Central memory CD4-positive, alpha-beta T cell (primary cell): ENCODE data around the gene NBEAL1.
"Not testable (repeated sequence)": the region's sequence is repeated elsewhere in the genome, so short reads cannot be mapped to it uniquely, and the experiment has no call there.

Experiments
- DNase-seq: peaks from one replicate; pipeline ENCODE4 v3.0.0; 2022

NBEAL1 gene

DNA sequence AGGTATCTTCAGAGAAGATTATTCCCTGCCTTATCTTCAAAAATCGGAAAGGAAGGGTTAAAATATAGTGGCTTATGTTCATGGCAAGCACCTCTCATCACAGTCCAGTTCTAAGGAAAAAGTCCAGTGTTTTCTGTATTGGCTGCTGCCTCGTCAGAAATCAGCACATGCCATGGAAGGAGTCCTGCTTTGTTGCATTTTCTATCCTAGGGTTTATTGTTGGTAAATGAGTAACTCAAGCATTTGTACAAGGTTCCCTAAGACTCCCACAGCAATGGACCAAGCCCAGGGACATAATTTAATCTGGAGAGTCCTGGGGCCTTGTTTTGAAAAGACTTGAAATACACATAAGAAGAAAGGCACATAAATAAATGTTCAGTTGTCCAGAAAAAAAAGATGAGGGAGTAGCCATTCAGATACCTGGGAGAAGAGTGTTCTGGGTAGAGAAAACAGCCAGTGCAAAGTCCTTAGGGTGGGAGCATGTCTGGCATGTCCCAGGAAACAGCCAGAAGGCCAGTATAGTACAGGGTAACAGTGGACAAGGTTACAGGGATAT lies 26.4 kb downstream of the NBEAL1 start:
- DNase-seq: no peak

DNA sequence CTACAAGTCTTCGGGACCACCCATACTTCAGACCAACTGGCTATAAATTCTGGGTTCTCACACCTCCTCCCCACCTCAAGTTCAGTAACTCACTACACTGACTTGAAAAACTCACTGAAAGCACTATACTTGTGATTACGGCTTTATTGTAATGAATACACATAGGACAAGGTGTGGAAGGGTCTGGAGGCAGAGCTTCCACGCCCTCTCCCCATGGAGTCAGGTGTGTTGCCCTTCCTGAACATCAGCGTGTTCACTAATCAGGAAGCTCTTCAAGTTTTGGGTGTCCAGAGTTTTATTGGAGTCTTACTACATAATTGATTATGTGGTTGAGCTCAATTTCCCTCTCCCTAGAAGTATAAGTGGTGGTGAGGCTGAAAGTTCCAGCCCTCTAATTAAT lies 27.5 kb downstream of the NBEAL1 start:
- DNase-seq: no peak

DNA sequence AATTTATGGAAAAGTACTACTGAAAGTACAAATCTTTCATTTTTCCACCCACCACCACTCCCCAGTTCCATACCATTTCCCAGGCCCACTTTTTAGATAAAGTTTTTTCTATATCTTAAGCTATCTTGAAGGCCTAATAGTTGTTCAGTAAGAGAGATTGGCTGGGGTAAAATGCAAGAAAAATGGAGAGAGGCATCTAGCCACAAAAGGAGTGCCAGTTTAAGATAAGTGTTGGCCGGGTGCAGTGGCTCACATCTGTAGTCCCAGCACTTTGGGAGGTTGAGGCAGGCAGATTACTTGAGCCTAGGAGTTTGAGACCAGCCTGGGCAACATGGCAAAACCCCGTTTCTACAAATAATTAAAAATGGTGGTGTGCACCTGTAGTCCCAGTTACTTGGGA lies 28.6 kb downstream of the NBEAL1 start:
- DNase-seq: no peak

DNA sequence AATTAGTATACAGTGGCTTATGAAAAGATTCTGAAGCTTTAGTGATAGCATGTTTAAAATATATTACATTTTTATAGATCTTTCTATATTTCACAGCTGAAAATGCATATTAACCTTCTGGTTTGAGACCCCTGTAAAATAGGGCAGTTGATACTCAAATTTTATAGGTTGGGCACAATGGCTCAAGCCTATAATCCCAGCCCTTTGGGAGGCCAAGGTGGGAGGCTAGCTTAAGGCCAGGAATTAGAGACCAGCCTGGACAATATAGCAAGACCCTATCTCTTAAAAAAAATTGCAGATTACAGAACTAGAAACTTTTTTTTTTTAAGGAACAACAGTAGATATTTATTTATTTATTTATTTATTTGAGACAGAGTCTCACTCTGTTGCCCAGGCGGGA lies 31.2 kb downstream of the NBEAL1 start:
- DNase-seq: no peak

DNA sequence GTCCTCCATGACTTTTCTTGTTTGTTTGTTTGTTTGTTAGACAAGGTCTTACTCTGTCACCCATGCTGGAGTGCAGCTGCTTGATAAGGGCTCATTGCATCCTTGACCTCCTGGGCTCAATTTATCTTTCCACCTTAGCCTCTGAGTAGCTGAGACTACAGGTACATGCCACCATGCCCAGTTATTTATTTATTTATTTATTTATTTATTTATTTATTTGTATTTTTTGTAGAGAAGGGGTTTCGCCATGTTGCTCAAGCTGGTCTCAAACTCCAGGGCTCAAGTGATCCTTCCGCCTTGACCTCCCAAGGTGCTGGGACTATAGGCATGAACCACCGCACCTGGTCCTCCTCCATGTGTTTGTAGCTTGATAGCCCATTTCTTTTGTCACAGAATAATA lies 37.9 kb downstream of the NBEAL1 start:
- DNase-seq: no peak

DNA sequence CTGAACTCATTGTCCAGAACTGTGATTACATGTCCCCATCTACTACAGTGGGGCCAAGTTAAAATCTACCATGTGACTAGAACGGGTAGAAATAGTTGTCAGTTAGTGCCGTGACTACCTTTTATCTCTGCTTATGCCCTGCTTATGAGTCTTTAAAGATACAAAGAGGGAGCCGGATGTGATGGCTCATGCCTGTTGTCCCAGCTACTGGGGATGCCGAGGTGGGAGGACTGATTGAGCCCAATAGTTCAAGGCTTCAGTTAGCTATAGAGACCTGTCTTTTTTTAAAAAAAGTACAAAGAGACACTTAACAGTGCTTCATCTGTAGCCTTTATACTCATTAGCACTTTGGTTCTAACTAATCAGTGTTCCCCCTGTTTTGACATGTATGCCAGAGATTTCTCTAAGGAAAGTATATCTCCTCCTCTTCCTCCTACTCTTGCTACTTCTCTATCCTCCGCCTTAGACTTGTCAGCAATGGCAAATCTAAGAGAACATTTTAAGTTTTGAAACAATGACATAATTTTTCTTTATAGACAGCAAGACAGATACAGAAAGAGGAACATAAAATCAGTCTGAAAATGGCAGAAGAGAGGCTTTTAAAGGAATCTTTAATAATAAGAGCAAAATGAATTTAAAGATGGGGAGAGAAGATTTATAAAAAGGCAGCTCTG lies 45.0 kb downstream of the NBEAL1 start:
- DNase-seq: no peak

DNA sequence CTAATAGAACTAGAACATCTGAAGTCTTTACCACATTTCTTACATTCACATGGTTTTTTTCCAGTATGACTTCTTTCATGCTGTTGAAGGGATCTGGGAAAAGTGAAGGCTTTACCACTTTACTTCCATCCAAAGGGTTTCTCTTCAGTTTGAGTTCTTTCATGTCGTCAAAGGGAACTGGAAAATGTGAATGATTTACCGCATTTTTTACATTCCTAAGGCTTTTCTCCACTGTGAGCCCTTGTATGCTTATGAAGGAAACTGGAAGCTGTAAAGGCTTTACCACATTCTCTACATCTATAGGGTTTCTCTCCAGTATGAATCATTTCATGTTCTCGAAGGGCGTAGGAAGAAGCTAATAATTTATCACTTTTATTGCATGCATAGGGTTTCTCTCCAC lies 46.7 kb downstream of the NBEAL1 start:
- no peak for DNase-seq

DNA sequence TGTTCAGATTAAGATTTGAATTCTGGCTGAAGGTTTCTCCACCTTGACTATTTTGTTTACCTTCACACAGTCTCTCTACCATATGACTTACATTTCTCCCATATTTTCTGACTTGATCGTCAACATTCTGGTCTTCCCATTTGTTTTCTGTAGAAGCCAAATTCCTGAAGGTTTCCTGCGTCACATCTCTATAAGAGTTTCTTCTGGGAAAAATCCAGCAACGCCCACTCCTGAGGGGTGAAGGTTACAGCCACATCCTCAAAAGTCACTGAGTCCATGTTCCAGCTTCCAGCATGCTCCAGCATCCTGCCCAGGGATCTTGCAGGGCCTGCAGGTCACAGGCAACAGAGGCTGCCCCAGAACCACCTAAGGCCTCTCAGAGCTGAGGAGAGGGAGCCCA lies 47.5 kb downstream of the NBEAL1 start:
- DNase-seq: no peak

DNA sequence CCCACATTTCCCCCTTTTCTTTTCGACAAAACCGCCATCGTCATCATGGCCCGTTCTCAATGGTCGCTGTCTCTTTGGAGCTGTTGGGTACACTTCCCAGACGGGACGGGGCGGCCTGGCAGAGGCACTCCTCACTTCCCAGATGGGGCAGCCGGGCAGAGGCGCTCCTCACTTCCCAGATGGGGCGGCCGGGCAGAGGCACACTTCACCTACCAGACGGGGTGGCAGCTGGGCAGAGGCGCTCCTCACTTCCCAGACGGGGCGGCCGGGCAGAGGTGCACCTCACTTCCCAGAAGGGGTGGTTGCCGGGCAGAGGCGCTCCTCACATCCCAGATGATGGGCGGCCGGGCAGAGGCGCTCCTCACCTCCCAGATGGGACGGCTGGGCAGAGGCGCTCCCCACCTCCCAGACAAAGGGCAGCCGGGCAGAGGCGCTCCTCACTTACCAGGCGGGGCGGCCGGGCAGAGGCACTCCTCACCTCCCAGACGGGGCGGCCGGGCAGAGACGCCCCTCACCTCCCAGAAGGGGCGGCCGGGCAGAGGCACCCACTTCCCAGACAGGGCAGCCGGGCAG lies 51.9 kb downstream of the NBEAL1 start:
- not testable (repeated sequence) for DNase-seq

DNA sequence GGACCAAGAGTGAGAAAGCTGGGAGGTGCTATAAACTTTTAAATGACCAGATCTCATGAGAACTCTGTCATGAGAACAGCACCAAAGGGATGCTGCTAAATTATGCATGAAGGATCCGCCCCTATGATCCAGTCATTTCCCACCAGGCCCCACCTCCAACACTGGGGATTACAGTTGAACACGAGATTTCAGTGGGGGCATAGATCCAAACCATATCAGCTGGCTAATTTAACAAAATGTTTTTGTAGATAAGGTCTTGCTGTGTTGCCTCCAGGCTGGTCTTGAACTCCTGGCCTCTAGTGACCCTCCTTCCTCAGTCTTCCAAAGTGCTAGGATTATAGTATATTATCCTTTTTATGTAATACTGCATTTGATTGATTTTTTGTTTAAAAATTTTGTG lies 56.0 kb downstream of the NBEAL1 start:
- no peak for DNase-seq

DNA sequence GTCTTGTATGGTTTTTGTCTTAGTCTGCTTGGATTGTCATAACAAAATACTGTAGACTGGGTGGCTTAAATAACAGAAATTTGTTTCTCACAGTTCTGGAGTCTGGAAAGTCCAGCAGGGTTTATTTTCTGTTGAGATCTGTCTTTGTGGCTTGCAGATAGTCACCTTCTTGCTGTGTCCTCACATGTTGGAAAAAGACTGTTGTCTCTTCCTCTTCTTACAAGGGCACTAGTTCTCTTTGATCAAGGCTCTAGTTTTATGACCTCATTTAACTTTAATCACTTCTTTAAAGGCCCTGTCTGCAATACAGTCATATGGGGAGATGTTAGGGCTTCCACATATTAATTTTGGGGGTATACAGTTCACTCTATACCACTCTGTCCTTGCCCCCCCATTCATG lies 56.5 kb downstream of the NBEAL1 start:
- no peak for DNase-seq

DNA sequence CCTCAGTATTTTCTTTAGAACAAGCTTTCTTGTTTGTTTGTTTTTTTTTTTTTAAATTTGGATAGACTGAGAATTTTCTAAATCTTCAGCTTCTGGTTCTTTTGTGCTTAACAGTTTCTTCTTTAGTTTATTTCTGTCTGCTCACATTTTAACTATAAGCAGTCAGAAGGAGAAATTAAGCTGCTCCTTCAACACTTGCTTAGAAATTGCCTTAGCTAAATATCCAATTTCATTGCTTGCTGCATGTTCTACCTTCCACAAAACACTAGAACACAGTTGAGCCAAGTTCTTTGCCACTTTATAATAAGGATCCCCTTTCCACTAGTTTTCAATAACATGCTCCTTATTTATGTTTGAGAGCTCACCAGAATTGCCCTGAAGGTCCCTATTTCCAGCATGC lies 57.7 kb downstream of the NBEAL1 start:
- DNase-seq: no peak

DNA sequence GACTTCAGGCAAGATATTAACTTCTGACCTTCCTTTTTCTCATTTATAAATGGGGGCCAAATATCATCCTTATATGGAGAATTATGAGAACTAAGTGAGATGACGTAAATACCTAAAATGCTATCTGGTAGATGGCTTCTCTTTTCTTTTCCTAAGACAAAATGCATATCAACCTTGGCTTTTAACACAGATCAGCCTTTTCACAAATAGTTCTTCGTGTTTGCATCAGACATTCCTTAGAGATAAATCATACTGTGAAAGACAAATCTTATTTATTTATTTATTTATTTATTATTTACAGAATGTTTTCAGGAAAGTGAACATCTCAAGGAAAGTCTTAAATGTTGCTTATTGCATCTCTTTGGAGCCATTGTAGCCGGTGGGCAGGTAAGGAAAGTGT lies 62.8 kb downstream of the NBEAL1 start:
- DNase-seq: no peak

DNA sequence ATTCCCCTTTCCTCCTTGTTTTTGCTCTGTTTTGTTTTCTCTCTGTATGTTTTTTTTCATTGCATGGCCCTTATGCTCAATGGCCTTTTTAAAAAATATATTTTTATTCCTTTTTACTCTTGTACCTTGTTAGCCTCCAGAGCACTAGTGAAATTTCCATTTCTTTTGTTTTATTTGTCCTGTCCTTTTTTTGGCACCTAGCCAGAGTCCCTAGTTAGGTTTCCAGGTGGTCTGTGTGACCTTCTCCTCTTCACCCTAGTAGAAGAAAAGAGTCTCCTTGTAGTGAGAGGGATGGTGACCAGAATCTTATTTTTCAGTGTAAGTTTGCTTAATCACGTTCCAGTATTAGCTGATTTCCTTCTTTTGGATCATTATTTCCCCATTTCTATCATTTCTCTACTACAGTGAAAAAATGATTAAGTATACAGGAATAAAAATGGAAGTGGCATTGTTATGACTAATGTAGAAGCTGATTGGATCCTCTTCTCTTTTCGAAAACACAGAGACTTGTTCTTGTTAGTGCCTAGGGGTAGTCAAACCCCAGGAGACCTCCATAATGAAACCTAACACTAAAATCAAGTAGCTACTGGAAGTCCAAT lies 65.9 kb downstream of the NBEAL1 start:
- DNase-seq: no peak

DNA sequence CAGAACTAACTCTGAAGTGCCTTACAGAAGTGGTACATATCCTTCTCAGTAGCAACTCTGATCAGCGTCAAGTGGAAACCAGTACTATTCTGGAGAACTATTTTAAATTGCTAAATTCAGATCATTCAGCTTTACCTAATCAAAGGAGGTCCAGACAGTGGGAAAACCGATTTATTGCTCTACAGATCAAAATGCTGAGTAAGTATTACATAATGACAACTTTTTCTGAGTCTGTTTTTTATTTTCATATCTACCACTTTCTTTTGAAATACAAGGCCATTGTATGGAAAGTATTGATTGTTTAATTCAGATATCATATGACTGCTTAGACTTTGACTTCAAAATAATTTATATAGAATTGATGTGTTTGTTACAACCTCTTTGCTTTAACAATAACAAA lies 68.7 kb downstream of the NBEAL1 start:
- no peak for DNase-seq

DNA sequence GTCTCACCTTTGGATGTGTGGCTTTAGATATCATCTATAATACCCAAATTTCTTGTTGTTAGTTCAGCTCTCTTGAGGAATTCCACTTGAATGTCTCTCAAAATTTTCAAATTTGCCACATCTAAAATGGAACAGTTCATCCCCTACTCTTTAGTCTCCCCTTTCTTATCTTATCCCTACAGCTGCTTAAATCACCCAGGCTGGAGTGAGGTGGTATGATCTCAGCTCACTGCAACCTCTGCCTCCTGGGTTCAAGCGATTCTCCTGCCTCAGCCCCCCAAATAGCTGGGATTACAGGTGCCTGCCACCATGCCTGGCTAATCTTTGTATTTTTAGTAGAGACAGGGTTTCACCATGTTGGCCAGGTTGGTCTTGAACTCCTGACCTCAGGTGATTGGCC lies 71.7 kb downstream of the NBEAL1 start:
- not testable (repeated sequence) for DNase-seq

DNA sequence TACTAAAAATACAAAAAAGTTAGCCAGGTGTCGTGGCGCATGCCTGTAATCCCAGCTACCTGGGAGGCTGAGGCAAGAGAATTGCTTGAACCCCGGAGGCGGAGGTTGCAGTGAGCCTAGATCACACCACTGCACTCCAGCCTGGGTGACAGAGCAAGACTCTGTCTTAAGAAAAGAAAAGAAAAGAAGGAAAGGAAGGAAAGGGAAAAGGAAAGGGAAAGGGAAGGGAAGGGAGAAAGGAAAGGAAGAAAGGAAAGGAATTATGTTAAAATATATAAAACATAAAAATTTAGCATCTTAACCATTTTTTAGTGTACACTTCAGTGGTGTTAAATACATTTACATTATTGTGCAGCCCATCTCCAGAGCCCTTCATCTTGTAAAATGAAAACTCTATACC lies 76.0 kb downstream of the NBEAL1 start:
- DNase-seq: not testable (repeated sequence)

DNA sequence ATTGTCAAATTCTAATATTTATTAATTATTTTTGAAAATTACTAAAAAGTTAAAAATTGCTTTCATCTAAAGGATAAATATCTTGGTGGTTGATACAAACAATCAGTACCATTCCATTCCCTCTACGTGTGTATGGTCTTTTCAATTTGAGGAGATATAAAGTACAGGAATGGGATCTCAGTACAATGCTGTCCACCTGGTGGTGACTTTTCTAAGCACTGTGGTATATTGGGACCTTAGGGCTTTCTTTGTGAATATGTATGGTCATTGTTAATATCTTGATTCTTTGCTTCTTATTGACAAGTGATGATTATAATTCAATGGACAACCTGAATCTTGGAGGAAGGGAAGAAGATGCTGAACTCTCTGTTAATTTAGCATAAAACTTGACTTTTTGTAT lies 83.1 kb downstream of the NBEAL1 start:
- DNase-seq: no peak

DNA sequence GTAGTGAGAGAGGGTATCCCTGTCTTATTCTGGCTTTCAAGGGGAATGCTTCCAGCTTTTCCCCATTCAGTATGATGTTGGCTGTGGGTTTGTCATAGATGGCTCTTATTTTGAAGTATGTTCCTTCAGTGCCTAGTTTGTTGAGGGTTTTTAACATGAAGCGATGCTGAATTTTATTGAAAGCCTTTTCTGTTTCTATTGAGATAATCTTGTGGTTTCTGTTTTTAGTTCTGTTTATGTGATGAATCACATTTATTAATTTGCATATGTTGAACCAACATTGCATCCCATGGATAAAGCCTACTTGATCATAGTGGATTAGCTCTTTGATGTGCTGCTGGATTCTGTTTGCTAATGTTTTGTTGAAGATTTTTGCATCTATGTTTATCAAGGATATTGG lies 87.7 kb downstream of the NBEAL1 start:
- DNase-seq: not testable (repeated sequence)

DNA sequence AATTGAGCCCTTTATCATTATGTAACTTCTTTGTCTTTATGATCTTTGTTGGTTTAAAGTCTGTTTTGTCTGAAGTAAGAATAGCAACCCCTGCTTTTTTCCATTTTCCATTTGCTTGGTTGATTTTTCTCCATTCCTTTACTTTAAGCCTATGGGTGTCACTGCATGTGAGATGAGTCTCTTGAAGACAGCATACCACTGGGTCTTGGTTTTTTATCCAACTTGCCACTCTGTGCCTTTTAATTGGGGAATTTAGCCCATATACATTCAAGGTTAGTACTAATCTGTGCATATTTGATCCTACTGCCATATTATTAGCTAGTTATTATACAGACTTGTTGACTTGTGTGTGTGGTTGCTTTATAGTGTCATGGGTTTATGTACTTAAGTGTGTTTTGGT lies 89.6 kb downstream of the NBEAL1 start:
- DNase-seq: no peak

DNA sequence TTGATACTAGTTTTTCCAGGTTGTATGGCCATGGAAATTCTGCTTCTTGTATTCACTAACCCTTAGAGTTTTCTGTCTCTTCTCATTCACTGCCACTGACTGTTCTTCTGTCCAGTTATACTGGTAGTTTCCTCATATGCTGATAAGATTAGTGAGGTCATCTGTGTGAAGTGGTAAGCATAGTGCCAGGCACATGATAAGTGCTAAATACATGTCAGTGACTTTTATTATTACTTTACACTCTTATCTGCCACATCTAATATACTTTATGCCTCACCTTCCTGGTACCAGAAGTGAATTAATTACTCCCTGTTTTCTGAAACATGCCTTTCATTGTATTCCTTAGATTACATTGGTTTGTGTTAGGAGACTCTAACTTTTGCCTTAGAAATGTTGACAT lies 91.3 kb downstream of the NBEAL1 start:
- no peak for DNase-seq

DNA sequence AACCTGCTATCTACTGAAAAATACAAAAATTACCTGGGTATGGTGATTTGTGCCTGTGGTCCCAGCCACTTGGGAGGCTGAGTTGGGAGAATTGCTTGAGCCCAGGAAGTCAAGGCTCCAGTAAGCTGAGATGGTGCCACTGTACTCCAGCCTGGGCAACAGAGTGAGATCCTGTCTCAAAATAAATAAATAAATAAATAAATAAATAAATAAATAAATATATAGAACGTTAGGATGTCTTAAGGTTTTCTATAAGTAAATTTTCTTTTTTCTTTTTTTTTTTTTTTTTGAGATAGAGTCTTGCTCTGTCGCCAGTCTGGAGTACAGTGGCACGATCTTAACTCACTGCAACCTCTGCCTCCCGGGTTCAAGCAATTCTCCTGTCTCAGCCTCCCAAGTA lies 95.8 kb downstream of the NBEAL1 start:
- DNase-seq: not testable (repeated sequence)

DNA sequence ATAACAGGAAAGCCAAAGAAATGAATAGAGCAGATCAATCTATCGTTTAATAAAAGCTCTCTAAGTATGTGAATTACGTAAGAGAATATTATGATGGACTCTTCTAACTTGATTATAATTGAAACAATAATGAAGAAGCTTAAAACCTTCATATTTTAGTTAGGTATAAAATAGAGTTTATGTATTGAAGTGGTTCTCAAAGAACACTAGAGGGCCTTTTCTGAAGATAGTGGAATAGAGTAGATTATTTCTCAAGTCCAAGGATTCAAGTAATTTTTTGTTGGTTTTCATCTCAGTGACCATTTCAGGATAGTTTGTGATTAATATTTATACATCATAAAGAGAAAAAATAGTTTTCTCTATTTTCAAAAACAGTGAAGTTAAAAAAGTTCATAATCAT lies 97.7 kb downstream of the NBEAL1 start:
- DNase-seq: no peak

DNA sequence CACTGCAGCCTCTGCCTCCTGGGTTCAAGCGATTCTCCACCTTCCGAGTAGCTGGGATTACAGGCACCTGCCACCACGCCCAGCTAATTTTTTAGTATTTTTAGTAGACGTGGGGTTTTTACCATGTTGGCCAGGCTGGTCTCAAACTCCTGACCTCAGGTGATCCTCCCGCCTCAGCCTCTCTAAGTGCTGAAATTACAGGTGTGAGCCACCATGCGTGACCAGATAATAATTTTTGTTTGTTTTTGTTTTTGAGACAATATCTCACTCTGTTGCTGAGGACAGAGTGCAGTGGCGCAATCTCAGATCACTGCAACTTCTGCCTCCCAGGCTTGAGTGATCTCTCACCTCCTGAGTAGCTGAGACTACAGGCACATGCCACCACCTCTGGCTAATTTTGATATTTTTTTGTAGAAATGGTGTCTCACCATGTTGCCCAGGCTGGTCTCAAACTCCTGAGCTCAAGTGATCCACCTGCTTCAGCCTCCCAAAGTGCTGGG lies 100.6 kb downstream of the NBEAL1 start:
- DNase-seq: not testable (repeated sequence)
